GM23338 (cell line): ENCODE measurements around the gene ESPN. TPM values are rescaled to one million over a fixed set of nuclear protein-coding genes. Genes with fewer than 3 reads are reported as not detected.

Experiments used
- ATAC-seq: fragments of 200-7000 bp; cut with Tn5 transposase; 3 replicates; pipeline ENCODE4 v1.9.1; 2020
- DNase-seq: peaks from one replicate; pipeline ENCODE4 v3.0.0-alpha.2; 2015; ENCODE audit warnings: low spot score
- H2AFZ ChIP-seq: fragments of 200-600 bp; sonication (generic); 2 replicates; pipeline ENCODE4 v1.8.0; 2016; ENCODE audit warnings: antibody characterized with exemption, mild to moderate bottlenecking, moderate library complexity
- H3F3A ChIP-seq: fragments of 200-600 bp; sonication (generic); replicated peaks from 2 replicates; pipeline ENCODE4 v1.8.0; 2017; ENCODE audit warnings: antibody characterized with exemption, mixed run types, low read depth
- H3K27ac ChIP-seq: fragments of 200-600 bp; sonication (generic); 2 replicates; pipeline ENCODE4 v1.6.1; 2016; ENCODE audit warnings: low read depth
- H3K27me3 ChIP-seq: fragments of 200-600 bp; sonication (generic); 2 replicates; pipeline ENCODE4 v1.8.0; 2016; ENCODE audit warnings: mild to moderate bottlenecking, mixed run types, moderate library complexity; ENCODE audit not compliant: insufficient read depth
- H3K36me3 ChIP-seq: fragments of 200-600 bp; sonication (generic); 2 replicates; pipeline ENCODE4 v1.8.0; 2016; ENCODE audit warnings: mild to moderate bottlenecking; ENCODE audit not compliant: insufficient read depth
- H3K4me1 ChIP-seq: fragments of 200-600 bp; sonication (generic); 2 replicates; pipeline ENCODE4 v1.8.0; 2016; ENCODE audit warnings: mild to moderate bottlenecking, moderate library complexity; ENCODE audit not compliant: insufficient read depth
- H3K4me2 ChIP-seq: fragments of 200-600 bp; sonication (generic); 2 replicates; pipeline ENCODE4 v1.7.1; 2017; ENCODE audit warnings: mixed run types
- H3K4me3 ChIP-seq: fragments of 200-600 bp; sonication (generic); 2 replicates; pipeline ENCODE4 v1.6.1; 2016; ENCODE audit warnings: mixed run types
- H3K79me2 ChIP-seq: fragments of 200-600 bp; sonication (generic); replicated peaks from 2 replicates; pipeline ENCODE4 v1.8.0; 2017; ENCODE audit warnings: mild to moderate bottlenecking; ENCODE audit not compliant: insufficient read depth
- H3K9me2 ChIP-seq: fragments of 200-600 bp; sonication (generic); 2 replicates; pipeline ENCODE4 v1.8.0; 2017; ENCODE audit not compliant: insufficient read depth
- H4K20me1 ChIP-seq: fragments of 200-600 bp; sonication (generic); replicated peaks from 2 replicates; pipeline ENCODE4 v1.8.0; 2017; ENCODE audit warnings: mild to moderate bottlenecking; ENCODE audit not compliant: insufficient read depth
- H3K27ac Mint-ChIP-seq: 2 replicates; pipeline ENCODE4 v1.8.0; 2020; ENCODE audit warnings: inconsistent platforms, mild to moderate bottlenecking, moderate library complexity, mixed read lengths
- H3K27me3 Mint-ChIP-seq: 3 replicates; pipeline ENCODE4 v1.8.0; 2022; ENCODE audit warnings: low read depth, mild to moderate bottlenecking, moderate library complexity, mixed read lengths, inconsistent platforms; ENCODE audit not compliant: insufficient read depth, poor library complexity
- H3K36me3 Mint-ChIP-seq: 3 replicates; pipeline ENCODE4 v1.8.0; 2021; ENCODE audit warnings: low read depth, mild to moderate bottlenecking, inconsistent platforms, moderate library complexity, mixed read lengths
- H3K4me1 Mint-ChIP-seq: 3 replicates; pipeline ENCODE4 v1.8.0; 2020; ENCODE audit warnings: mild to moderate bottlenecking, inconsistent platforms, mixed read lengths
- H3K4me3 Mint-ChIP-seq: 3 replicates; pipeline ENCODE4 v1.8.0; 2021; ENCODE audit warnings: moderate library complexity, mild to moderate bottlenecking, inconsistent platforms, mixed read lengths
- H3K9me3 Mint-ChIP-seq: 3 replicates; pipeline ENCODE4 v1.8.0; 2020; ENCODE audit warnings: moderate library complexity, mild to moderate bottlenecking, inconsistent platforms, mixed read lengths
- CREB1 ChIP-seq: fragments of 250-450 bp; sonication (Bioruptor Pico); IDR thresholded peaks from 2 replicates; pipeline ENCODE4 v1.5.0; 2020; ENCODE audit warnings: low read depth, mild to moderate bottlenecking, moderate library complexity
- ZNF331 ChIP-seq: fragments of 250-450 bp; sonication (Bioruptor Pico); IDR thresholded peaks from 2 replicates; pipeline ENCODE4 v1.5.0; 2020; ENCODE audit warnings: low read depth, mild to moderate bottlenecking, moderate library complexity
- polyA plus RNA-seq: library from polyadenylated mRNA; unstranded; fragments of >200 nt; fragmentation: Nextera tagmentation; extraction: Ambion mirVana; gene quantifications from 2 replicates; pipeline ENCODE4 v1.2.1, GENCODE V29; 2016
- total RNA-seq: library from RNA; depleted of rRNA; stranded (reverse); fragments of >200 nt; shearing (Covaris generic); gene quantifications from 2 replicates; pipeline ENCODE4 v1.2.3, GENCODE V29; 2014
- TF ChIP-seq, protein P1 (sequence below): fragments of 250-450 bp; sonication (Bioruptor Pico); IDR thresholded peaks from 2 replicates; pipeline ENCODE4 v1.5.0; 2020; ENCODE audit warnings: mild to moderate bottlenecking, moderate library complexity
- TF ChIP-seq, protein P2 (sequence below): IDR thresholded peaks from one replicate; pipeline ENCODE4 v1.6.1; 2018; ENCODE audit warnings: antibody characterized with exemption; ENCODE audit not compliant: unreplicated experiment
- TF ChIP-seq, protein P3 (sequence below), 2 experiments: fragments of 200-600 bp in 1 of 2; sonication (generic) in 1 of 2; conservative IDR thresholded peaks; 2 replicates each; pipeline versions ENCODE4 v1.5.1 to v1.6.1; 2016 to 2017; ENCODE audit warnings: antibody characterized with exemption in 2 of 2, low read depth in 2 of 2, mild to moderate bottlenecking in 2 of 2, moderate library complexity in 1 of 2

The ESPN gene
- total and polyA plus RNA-seq, 2 experiments from 2014 or later, result 12.2 to 13.6 TPM

DNA sequence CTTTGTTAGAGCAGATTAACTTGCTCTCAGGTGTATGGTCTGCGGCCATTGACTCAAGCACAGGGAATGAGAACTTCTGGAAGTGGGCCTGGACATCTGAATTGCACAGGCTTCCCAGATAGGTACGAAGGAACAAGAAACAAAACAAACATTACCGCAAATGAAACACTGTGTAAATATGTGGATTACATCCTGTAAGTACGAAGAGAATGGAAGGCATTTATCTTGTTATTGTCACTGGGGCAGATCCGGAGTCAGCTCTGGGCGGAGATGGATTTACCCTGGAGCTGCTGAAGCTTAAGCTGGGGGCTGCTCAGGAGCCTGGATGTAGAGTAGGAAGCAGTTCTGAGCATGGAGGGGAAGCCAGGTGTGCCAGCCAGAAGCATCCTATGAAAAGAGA is 11.7 kb upstream of the ESPN start (continued):
- TF ChIP-seq, protein P1, sequence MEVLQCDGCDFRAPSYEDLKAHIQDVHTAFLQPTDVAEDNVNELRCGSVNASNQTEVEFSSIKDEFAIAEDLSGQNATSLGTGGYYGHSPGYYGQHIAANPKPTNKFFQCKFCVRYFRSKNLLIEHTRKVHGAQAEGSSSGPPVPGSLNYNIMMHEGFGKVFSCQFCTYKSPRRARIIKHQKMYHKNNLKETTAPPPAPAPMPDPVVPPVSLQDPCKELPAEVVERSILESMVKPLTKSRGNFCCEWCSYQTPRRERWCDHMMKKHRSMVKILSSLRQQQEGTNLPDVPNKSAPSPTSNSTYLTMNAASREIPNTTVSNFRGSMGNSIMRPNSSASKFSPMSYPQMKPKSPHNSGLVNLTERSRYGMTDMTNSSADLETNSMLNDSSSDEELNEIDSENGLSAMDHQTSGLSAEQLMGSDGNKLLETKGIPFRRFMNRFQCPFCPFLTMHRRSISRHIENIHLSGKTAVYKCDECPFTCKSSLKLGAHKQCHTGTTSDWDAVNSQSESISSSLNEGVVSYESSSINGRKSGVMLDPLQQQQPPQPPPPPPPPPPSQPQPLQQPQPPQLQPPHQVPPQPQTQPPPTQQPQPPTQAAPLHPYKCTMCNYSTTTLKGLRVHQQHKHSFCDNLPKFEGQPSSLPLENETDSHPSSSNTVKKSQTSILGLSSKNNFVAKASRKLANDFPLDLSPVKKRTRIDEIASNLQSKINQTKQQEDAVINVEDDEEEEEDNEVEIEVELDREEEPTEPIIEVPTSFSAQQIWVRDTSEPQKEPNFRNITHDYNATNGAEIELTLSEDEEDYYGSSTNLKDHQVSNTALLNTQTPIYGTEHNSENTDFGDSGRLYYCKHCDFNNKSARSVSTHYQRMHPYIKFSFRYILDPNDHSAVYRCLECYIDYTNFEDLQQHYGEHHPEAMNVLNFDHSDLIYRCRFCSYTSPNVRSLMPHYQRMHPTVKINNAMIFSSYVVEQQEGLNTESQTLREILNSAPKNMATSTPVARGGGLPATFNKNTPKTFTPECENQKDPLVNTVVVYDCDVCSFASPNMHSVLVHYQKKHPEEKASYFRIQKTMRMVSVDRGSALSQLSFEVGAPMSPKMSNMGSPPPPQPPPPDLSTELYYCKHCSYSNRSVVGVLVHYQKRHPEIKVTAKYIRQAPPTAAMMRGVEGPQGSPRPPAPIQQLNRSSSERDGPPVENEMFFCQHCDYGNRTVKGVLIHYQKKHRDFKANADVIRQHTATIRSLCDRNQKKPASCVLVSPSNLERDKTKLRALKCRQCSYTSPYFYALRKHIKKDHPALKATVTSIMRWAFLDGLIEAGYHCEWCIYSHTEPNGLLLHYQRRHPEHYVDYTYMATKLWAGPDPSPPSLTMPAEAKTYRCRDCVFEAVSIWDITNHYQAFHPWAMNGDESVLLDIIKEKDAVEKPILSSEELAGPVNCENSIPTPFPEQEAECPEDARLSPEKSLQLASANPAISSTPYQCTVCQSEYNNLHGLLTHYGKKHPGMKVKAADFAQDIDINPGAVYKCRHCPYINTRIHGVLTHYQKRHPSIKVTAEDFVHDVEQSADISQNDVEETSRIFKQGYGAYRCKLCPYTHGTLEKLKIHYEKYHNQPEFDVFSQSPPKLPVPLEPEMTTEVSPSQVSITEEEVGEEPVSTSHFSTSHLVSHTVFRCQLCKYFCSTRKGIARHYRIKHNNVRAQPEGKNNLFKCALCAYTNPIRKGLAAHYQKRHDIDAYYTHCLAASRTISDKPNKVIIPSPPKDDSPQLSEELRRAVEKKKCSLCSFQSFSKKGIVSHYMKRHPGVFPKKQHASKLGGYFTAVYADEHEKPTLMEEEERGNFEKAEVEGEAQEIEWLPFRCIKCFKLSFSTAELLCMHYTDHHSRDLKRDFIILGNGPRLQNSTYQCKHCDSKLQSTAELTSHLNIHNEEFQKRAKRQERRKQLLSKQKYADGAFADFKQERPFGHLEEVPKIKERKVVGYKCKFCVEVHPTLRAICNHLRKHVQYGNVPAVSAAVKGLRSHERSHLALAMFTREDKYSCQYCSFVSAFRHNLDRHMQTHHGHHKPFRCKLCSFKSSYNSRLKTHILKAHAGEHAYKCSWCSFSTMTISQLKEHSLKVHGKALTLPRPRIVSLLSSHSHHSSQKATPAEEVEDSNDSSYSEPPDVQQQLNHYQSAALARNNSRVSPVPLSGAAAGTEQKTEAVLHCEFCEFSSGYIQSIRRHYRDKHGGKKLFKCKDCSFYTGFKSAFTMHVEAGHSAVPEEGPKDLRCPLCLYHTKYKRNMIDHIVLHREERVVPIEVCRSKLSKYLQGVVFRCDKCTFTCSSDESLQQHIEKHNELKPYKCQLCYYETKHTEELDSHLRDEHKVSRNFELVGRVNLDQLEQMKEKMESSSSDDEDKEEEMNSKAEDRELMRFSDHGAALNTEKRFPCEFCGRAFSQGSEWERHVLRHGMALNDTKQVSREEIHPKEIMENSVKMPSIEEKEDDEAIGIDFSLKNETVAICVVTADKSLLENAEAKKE (CRISPR knock-in tag), result no peak
- no peak for TF ChIP-seq ZNF331

DNA sequence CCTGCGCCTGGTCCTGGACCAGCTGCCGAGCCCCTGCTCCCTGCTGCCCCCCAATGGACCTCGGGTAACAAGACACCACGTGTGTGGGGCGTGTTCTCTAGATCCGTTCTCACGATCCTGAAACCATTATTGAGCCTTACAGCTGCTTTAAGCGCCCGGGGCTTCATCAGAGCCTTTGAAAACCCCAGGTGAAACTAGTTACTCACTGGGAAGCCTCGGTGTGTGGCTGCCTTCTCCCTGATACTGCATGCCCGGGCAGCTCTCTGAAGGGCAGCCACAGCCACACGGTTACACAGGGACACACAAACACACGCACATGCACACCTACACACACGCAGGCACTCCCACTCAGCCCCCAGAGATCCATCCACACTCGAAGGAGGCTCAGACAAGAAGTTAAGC is 10.1 kb upstream of the ESPN start:
- Histone ChIP-seq H3K4me2 (peak overlapping the region; percentile 66), H3K4me3 (0 out of 2 replicates have a peak overlapping the region, but pooled peaks have one; percentile 21), H3K36me3 (no peaks in the 10 kb centered on the region), H4K20me1 (peaks cover 8% of the 10 kb centered on the region; the same call in 1 of the 2 replicates), H3K4me1 (peaks cover 11% of the 10 kb centered on the region), H3F3A (0 out of 2 replicates have a peak, but pooled peaks cover 6% of the 10 kb centered on the region), H3K79me2 (no peaks in the 10 kb centered on the region), H3K27me3 (peaks cover 64% of the 10 kb centered on the region), H3K27ac (peak overlapping the region; percentile 67; the same call in 1 of the 2 replicates), H2AFZ (peak overlapping the region; percentile 33; the same call in 1 of the 2 replicates), H3K9me2 (no peaks in the 10 kb centered on the region)
- Mint-ChIP-seq H3K27me3 (peaks cover 56% of the 10 kb centered on the region), H3K27ac (peak overlapping the region; percentile 72), H3K9me3 (no peaks in the 10 kb centered on the region; the same call in 2 of the 3 replicates), H3K4me1 (peaks cover 9% of the 10 kb centered on the region), H3K4me3 (peak overlapping the region; percentile 38; the same call in 1 of the 3 replicates), H3K36me3 (no peaks in the 10 kb centered on the region)
- peak; percentile 76 for ATAC-seq
- peak; percentile 29; the same call in 1 of the 2 replicates for TF ChIP-seq CREB1
- TF ChIP-seq, protein P2, sequence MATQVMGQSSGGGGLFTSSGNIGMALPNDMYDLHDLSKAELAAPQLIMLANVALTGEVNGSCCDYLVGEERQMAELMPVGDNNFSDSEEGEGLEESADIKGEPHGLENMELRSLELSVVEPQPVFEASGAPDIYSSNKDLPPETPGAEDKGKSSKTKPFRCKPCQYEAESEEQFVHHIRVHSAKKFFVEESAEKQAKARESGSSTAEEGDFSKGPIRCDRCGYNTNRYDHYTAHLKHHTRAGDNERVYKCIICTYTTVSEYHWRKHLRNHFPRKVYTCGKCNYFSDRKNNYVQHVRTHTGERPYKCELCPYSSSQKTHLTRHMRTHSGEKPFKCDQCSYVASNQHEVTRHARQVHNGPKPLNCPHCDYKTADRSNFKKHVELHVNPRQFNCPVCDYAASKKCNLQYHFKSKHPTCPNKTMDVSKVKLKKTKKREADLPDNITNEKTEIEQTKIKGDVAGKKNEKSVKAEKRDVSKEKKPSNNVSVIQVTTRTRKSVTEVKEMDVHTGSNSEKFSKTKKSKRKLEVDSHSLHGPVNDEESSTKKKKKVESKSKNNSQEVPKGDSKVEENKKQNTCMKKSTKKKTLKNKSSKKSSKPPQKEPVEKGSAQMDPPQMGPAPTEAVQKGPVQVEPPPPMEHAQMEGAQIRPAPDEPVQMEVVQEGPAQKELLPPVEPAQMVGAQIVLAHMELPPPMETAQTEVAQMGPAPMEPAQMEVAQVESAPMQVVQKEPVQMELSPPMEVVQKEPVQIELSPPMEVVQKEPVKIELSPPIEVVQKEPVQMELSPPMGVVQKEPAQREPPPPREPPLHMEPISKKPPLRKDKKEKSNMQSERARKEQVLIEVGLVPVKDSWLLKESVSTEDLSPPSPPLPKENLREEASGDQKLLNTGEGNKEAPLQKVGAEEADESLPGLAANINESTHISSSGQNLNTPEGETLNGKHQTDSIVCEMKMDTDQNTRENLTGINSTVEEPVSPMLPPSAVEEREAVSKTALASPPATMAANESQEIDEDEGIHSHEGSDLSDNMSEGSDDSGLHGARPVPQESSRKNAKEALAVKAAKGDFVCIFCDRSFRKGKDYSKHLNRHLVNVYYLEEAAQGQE, result no peak
- TF ChIP-seq, protein P3, sequence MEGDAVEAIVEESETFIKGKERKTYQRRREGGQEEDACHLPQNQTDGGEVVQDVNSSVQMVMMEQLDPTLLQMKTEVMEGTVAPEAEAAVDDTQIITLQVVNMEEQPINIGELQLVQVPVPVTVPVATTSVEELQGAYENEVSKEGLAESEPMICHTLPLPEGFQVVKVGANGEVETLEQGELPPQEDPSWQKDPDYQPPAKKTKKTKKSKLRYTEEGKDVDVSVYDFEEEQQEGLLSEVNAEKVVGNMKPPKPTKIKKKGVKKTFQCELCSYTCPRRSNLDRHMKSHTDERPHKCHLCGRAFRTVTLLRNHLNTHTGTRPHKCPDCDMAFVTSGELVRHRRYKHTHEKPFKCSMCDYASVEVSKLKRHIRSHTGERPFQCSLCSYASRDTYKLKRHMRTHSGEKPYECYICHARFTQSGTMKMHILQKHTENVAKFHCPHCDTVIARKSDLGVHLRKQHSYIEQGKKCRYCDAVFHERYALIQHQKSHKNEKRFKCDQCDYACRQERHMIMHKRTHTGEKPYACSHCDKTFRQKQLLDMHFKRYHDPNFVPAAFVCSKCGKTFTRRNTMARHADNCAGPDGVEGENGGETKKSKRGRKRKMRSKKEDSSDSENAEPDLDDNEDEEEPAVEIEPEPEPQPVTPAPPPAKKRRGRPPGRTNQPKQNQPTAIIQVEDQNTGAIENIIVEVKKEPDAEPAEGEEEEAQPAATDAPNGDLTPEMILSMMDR (conservative IDR thresholded peaks at IDR 0.05; ENCODE audit: low read depth in 2 of 2), result peak; percentile 75 to 83
- peak; percentile 96 for DNase-seq
